GM21381 (cell line): ENCODE measurements around the gene AFAP1L2.

Source experiments
- ATAC-seq: cut with Tn5 transposase; IDR thresholded peaks from one replicate; pipeline ENCODE4 v1.9.1; 2021; ENCODE audit warnings: mild to moderate bottlenecking, moderate library complexity; ENCODE audit not compliant: unreplicated experiment

The AFAP1L2 gene

GRCh38 chr10:114246679-114247305 is 157.5 kb downstream of the AFAP1L2 start:
- ATAC-seq, result no peak

- ATAC-seq, result no peak
These were observed 159.0 kb downstream of the AFAP1L2 start for GRCh38 chr10:114245121-114245791.
